Measurements from ENCODE around the gene TEAD1. TPM values are rescaled to one million over a fixed set of nuclear protein-coding genes. Genes with fewer than 3 reads are reported as not detected.

The TEAD1 gene
- total RNA-seq, 6 donors from 2014 or later = 53.5 to 141 (median 80.2) TPM

GRCh38 chr11:12915093-12915492, 240.9 kb downstream of the TEAD1 start:
- TF ChIP-seq POLR2AphosphoS5 (IDR thresholded peaks at IDR 0.05) (no peak), POLR2A (IDR thresholded peaks at IDR 0.05) (no peak), EP300 (IDR thresholded peaks at IDR 0.05) (no peak), CTCF (IDR thresholded peaks at IDR 0.05) (no peak)
- ATAC-seq (ENCODE audit: low FRiP score in 2 of 2) (peak in 1 of 2 donors; percentile 15), DNase-seq (no peak)
- WGBS, 2 donors = 93 to 98% methylated on average over 6 to 7 of the region's 7 CpGs
- Histone ChIP-seq H3K36me3 (peaks cover 0 to 8% (median 3%) of the 10 kb centered on the region in 4 donors), H3K9me3 (no peaks in the 10 kb centered on the region), H3K4me1 (no peaks in the 10 kb centered on the region), H3K4me3 (no peak overlapping the region), H3K27me3 (no peaks in the 10 kb centered on the region), H3K27ac (no peak overlapping the region)

- no peak overlapping the region for H3K27ac ChIP-seq
- H3K9me3 ChIP-seq = no peaks in the 10 kb centered on the region
- H3K27me3 ChIP-seq = no peaks in the 10 kb centered on the region
- H3K4me3 ChIP-seq = no peak overlapping the region
- no peak for TF ChIP-seq CTCF (IDR thresholded peaks at IDR 0.05)
- TF ChIP-seq EP300 (IDR thresholded peaks at IDR 0.05) = no peak
- 48 to 91% methylated on average over 1 of the region's 1 CpG for WGBS, 2 donors
- H3K4me1 ChIP-seq = no peaks in the 10 kb centered on the region
- no peak for ATAC-seq (ENCODE audit: low FRiP score in 2 of 2)
- H3K36me3 ChIP-seq = peaks cover 0 to 8% (median 3%) of the 10 kb centered on the region in 4 donors
- no peak for DNase-seq
Measured at GRCh38 chr11:12917822-12918221, 243.6 kb downstream of the TEAD1 start.

GRCh38 chr11:12918667-12919066, 244.4 kb downstream of the TEAD1 start:
- Histone ChIP-seq H3K27me3 (no peaks in the 10 kb centered on the region), H3K9me3 (no peaks in the 10 kb centered on the region), H3K27ac (no peak overlapping the region), H3K4me3 (no peak overlapping the region), H3K36me3 (peaks cover 0 to 8% (median 3%) of the 10 kb centered on the region in 4 donors), H3K4me1 (no peaks in the 10 kb centered on the region)
- TF ChIP-seq CTCF (IDR thresholded peaks at IDR 0.05) = no peak
- TF ChIP-seq POLR2AphosphoS5 (IDR thresholded peaks at IDR 0.05) = no peak
- TF ChIP-seq POLR2A (IDR thresholded peaks at IDR 0.05) = no peak
- TF ChIP-seq EP300 (IDR thresholded peaks at IDR 0.05) = no peak
- ATAC-seq (ENCODE audit: low FRiP score in 2 of 2) (no peak), DNase-seq (no peak)
- WGBS, 2 donors = 93 to 94% methylated on average over 4 of the region's 4 CpGs

- ATAC-seq (ENCODE audit: low FRiP score in 2 of 2) (no peak), DNase-seq (no peak)
- Histone ChIP-seq H3K9me3 (no peaks in the 10 kb centered on the region), H3K27me3 (no peaks in the 10 kb centered on the region), H3K36me3 (peaks cover 0 to 19% (median 4%) of the 10 kb centered on the region in 4 donors), H3K27ac (no peak overlapping the region), H3K4me1 (no peaks in the 10 kb centered on the region), H3K4me3 (no peak overlapping the region)
- no peak for TF ChIP-seq EP300 (IDR thresholded peaks at IDR 0.05)
- TF ChIP-seq POLR2AphosphoS5 (IDR thresholded peaks at IDR 0.05) = no peak
- no peak for TF ChIP-seq POLR2A (IDR thresholded peaks at IDR 0.05)
- no peak for TF ChIP-seq CTCF (IDR thresholded peaks at IDR 0.05)
- WGBS, 2 donors = 90 to 97% methylated on average over 7 of the region's 7 CpGs
Measured at GRCh38 chr11:12922418-12922817, 248.2 kb downstream of the TEAD1 start.

- DNase-seq (no peak), ATAC-seq (ENCODE audit: low FRiP score in 2 of 2) (no peak)
- H3K36me3 ChIP-seq = peaks cover 0 to 19% (median 4%) of the 10 kb centered on the region in 4 donors
- H3K27ac ChIP-seq = no peak overlapping the region
- no peak for TF ChIP-seq CTCF (IDR thresholded peaks at IDR 0.05)
- no peak for TF ChIP-seq POLR2AphosphoS5 (IDR thresholded peaks at IDR 0.05)
- TF ChIP-seq EP300 (IDR thresholded peaks at IDR 0.05) = no peak
- TF ChIP-seq POLR2A (IDR thresholded peaks at IDR 0.05) = no peak
- 82 to 86% methylated on average over 12 of the region's 12 CpGs for WGBS, 2 donors
- no peaks in the 10 kb centered on the region for H3K27me3 ChIP-seq
- H3K9me3 ChIP-seq = no peaks in the 10 kb centered on the region
- H3K4me3 ChIP-seq = no peak overlapping the region
- no peaks in the 10 kb centered on the region for H3K4me1 ChIP-seq
Measured at GRCh38 chr11:12922980-12923507, 248.8 kb downstream of the TEAD1 start.
